Activated T-cell treated with anti-CD3 and anti-CD28 coated beads for 4 hours (primary cell): ENCODE measurements around the gene TCTA.
"Not testable (repeated sequence)": the region's sequence is repeated elsewhere in the genome, so short reads cannot be mapped to it uniquely, and the experiment has no call there.

ENCODE experiments used
- DNase-seq: peaks from one replicate; pipeline ENCODE4 v3.0.0-alpha.2; 2020

Gene TCTA, protein sequence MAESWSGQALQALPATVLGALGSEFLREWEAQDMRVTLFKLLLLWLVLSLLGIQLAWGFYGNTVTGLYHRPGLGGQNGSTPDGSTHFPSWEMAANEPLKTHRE

GRCh38 chr3:49411968-49412631 lies at the start of gene TCTA, which contains the start of gene RHOA:
TCTA (plus strand) TSS chr3:49412423; CDS start chr3:49412427, 4 bp downstream.
RHOA (minus strand) TSS chr3:49411976; CDS start chr3:49375589, 36,387 bp downstream.
- DNase-seq = peak; percentile 98

- DNase-seq = no peak
These were observed 49.7 kb upstream of the TCTA start for GRCh38 chr3:49362561-49362960.

GRCh38 chr3:49370585-49371290 lies 41.5 kb upstream of the TCTA start:
- DNase-seq = no peak

GRCh38 chr3:49371946-49372345 lies 40.3 kb upstream of the TCTA start:
- no peak for DNase-seq

GRCh38 chr3:49377483-49377882 lies 34.7 kb upstream of the TCTA start:
- DNase-seq = peak; percentile 38

- DNase-seq = no peak
These were observed 33.9 kb upstream of the TCTA start for GRCh38 chr3:49378249-49378895.

GRCh38 chr3:49383387-49383786 lies 28.8 kb upstream of the TCTA start:
- no peak for DNase-seq

DNA sequence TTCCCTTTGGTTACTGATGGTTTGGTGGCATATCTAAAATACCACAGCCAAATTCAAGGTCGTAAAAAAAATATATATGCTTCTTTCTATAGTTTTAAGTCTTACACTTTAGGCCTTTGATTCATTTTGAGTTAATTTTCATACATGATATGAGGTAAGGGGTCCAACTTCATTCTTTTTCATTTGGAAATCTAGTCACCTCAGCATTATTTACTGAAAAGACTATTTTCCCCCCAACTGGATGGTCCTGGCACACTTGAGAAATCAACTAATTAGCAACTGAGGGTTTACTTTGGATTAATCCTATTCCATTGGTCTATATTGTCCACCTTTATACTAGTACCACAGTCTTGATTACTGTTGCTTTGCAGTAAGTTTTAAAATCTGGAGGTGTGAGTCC lies 26.6 kb upstream of the TCTA start:
- DNase-seq = no peak

DNA sequence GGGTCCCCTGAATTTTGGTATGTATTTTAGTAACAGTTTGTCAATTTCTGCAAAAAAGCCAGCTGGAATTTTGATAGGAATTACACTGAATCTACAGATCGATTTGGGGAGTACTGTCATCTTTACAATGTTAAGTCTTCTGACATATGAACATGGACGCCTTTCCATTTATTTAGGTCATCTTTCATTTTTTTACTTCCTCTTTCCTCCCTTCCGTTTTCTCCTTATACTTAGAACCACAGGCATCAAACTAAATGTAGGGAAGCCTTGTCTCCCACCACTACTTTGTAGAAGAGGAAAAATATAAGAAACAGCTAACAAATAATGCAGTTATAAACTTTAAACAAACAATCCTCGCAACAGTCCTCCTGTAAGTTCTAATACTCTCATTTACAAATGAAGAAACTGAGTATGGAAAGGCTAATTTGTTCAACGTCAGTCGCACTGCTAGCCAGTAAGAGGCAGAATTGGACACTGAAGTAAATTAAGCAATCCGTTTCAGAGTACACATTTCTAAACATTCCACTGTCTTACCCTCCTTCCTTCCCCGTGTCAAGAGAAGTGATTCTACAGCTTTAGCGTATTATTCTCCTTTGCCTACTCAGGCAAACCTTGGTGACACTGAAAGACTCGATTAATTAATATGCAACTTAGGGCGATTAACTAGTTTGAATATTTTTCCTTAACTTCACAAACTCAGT lies 26.0 kb upstream of the TCTA start:
- no peak for DNase-seq

DNA sequence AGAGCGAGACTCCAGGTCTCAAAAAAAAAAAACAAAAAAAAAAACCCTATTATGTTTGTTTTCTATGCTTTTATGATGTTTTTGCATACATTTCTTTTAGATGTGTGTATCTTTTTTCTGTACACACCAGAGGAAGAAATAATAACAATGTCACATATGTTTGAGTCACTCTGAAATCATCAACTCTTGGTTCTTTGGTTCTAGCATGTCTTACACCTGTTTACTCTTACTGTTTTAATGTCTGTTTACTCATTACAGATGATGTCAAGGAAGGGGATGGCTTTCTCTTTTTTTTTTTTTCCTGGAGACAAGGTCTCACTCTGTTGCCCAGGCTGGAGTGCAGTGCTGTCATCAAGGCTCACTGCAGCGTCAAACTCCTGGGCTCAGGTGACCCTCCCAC lies 24.5 kb upstream of the TCTA start:
- DNase-seq = no peak

- DNase-seq = no peak
These were observed 23.9 kb upstream of the TCTA start for GRCh38 chr3:49388289-49388820.

- DNase-seq = no peak
These were observed 22.9 kb upstream of the TCTA start for GRCh38 chr3:49389297-49389696.

- DNase-seq = not testable (repeated sequence)
These were observed 20.9 kb upstream of the TCTA start for GRCh38 chr3:49391310-49391709.

GRCh38 chr3:49397470-49397869 lies 14.8 kb upstream of the TCTA start:
- no peak for DNase-seq

GRCh38 chr3:49399461-49399860 lies 12.8 kb upstream of the TCTA start:
- DNase-seq = no peak

- no peak for DNase-seq
These were observed 10.5 kb upstream of the TCTA start for GRCh38 chr3:49401766-49402165.

GRCh38 chr3:49403891-49404290 lies 8.3 kb upstream of the TCTA start:
- DNase-seq = no peak

GRCh38 chr3:49405570-49405969 lies 6.7 kb upstream of the TCTA start:
- not testable (repeated sequence) for DNase-seq

DNA sequence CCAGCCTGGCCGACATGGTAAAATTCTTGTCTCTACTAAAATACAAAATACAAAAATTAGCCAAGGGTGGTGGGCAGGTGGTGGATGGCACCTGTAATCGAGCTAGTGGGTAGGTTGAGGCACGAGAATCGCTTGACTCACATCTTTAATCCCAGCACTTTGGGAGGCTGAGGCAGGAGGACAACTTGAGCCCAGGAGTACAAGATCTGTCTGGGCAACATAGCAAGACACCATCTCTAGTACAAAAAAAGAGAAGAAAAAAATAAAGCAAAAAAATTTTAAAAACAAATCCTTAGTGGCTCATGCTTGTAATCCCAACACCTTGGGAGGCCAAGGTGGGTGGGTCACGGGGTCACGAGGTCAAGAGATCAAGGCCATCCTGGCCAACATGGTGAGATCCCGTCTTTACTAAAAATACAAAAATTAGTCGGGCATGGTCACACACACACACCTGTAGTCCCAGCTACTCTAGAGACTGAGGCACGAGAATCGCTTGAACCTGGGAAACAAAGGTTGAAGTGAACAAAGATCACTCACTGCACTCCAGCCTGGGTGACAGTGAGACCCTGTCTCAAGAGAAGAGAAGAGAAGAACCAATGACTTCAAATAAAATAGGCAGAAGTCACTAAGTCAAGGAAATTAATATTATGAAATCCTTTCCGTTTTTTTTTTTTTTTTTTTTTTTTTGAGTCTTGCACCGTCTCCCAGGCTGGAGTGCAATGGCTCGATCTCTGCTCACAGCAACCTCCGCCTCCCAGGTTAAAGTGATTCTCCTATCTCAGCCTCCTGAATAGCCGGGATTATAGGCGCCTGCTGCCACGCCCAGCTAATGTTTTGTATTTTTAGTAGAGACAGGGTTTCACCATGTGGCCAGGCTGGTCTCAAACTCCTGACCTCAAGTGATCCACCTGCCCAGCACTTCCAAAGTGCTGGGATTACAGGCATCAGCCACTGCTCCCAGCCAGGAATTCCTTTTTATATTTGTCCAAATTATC lies 5.4 kb upstream of the TCTA start:
- DNase-seq = no peak

DNA sequence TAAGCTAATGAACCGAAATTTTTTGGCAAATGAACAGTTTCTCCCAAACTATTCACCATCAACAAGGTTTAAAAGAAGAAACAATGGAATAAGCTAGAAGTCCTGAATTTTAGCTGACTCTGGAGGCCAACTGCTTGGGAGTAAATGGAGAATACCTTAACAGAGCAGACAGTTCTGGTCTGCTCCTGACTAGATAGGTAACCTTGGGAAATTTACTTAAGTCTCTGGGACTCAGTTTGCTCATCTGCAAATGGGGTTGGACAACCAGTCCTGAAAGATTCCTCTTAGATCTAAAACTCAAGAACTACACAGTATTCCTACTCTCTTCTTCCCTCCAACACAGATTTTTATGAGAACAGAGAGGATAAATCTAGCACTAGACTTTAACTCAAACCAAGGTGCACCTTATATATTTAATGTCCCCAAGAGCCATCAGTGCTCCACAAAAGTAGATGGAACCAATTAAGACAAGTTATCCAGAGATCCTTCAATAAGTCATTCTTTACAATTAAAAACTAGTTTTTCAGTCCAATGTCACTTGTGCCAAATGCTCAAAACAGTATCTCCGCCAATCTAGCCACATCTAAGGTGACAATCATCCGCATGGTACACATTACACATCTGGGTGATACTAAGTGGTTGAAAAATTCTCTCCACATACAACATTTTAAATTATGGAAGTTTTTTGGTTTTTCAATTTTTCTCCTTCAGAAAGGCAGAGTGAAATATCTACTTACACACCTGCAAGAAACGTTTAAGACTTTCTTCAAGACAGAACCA lies 2.0 kb upstream of the TCTA start:
- DNase-seq = no peak
